ENCODE data around the gene LHPP. TPM values are rescaled to one million over a fixed set of nuclear protein-coding genes. Genes with fewer than 3 reads are reported as not detected.

The LHPP gene
- total RNA-seq, 1 donor from 2014 or later = 7.6 TPM

- Histone ChIP-seq H3K4me1 (peaks cover 19% of the 10 kb centered on the region), H3K9me3 (replicated peaks) (peaks cover 9% of the 10 kb centered on the region), H3K36me3 (no peaks in the 10 kb centered on the region), H3K4me3 (no peak overlapping the region), H3K27me3 (ENCODE audit: low read depth) (no peaks in the 10 kb centered on the region), H3K27ac (replicated peaks) (no peak overlapping the region)
- intact Hi-C loops (cut with micrococcal nuclease) = no loop called here
- TF ChIP-seq CTCF (IDR thresholded peaks at IDR 0.05; ENCODE audit: borderline replicate concordance) = no peak
- DNase-seq = peak; percentile 5
Measured at GRCh38 chr10:124590216-124591122, 128.8 kb downstream of the LHPP start.

GRCh38 chr10:124591123-124591495 is 129.5 kb downstream of the LHPP start:
- no peak for DNase-seq
- Histone ChIP-seq H3K4me1 (peaks cover 19% of the 10 kb centered on the region), H3K36me3 (no peaks in the 10 kb centered on the region), H3K4me3 (no peak overlapping the region), H3K27ac (replicated peaks) (no peak overlapping the region), H3K9me3 (replicated peaks) (peaks cover 9% of the 10 kb centered on the region), H3K27me3 (ENCODE audit: low read depth) (no peaks in the 10 kb centered on the region)
- no peak for TF ChIP-seq CTCF (IDR thresholded peaks at IDR 0.05; ENCODE audit: borderline replicate concordance)
- intact Hi-C loops (cut with micrococcal nuclease) = no loop called here

GRCh38 chr10:124592101-124592500 is 130.5 kb downstream of the LHPP start:
- intact Hi-C loops (cut with micrococcal nuclease) = no loop called here
- Histone ChIP-seq H3K27me3 (ENCODE audit: low read depth) (no peaks in the 10 kb centered on the region), H3K36me3 (no peaks in the 10 kb centered on the region), H3K27ac (replicated peaks) (no peak overlapping the region), H3K4me1 (peaks cover 19% of the 10 kb centered on the region), H3K9me3 (replicated peaks) (peaks cover 9% of the 10 kb centered on the region), H3K4me3 (no peak overlapping the region)
- DNase-seq = no peak
- TF ChIP-seq CTCF (IDR thresholded peaks at IDR 0.05; ENCODE audit: borderline replicate concordance) = no peak

GRCh38 chr10:124592736-124593430 is 131.3 kb downstream of the LHPP start:
- H3K4me3 ChIP-seq = no peak overlapping the region
- no peak overlapping the region for H3K27ac ChIP-seq (replicated peaks)
- no peak for TF ChIP-seq CTCF (IDR thresholded peaks at IDR 0.05; ENCODE audit: borderline replicate concordance)
- no peaks in the 10 kb centered on the region for H3K27me3 ChIP-seq (ENCODE audit: low read depth)
- peaks cover 9% of the 10 kb centered on the region for H3K9me3 ChIP-seq (replicated peaks)
- intact Hi-C loops (cut with micrococcal nuclease) = no loop called here
- no peaks in the 10 kb centered on the region for H3K36me3 ChIP-seq
- peaks cover 19% of the 10 kb centered on the region for H3K4me1 ChIP-seq
- DNase-seq = peak; percentile 7

- DNase-seq = peak; percentile 13
- intact Hi-C loops (cut with micrococcal nuclease) = no loop called here
- TF ChIP-seq CTCF (IDR thresholded peaks at IDR 0.05; ENCODE audit: borderline replicate concordance) = no peak
Measured at GRCh38 chr10:124593431-124593985, 131.9 kb downstream of the LHPP start.

More at GRCh38 chr10:124593431-124593985, 131.9 kb downstream of the LHPP start:
- H3K27ac ChIP-seq (replicated peaks) = no peak overlapping the region
- H3K4me1 ChIP-seq = peaks cover 14% of the 10 kb centered on the region
- H3K27me3 ChIP-seq (ENCODE audit: low read depth) = no peaks in the 10 kb centered on the region
- H3K4me3 ChIP-seq = no peak overlapping the region
- peaks cover 9% of the 10 kb centered on the region for H3K9me3 ChIP-seq (replicated peaks)
- H3K36me3 ChIP-seq = no peaks in the 10 kb centered on the region
